GM12891 (cell line): ENCODE results near the gene STAT1.
"Not testable (repeated sequence)": the region's sequence is repeated elsewhere in the genome, so short reads cannot be mapped to it uniquely, and the experiment has no call there.

Source experiments
- POLR2A ChIP-seq: IDR thresholded peaks from 2 replicates; pipeline ENCODE4 v1.6.1; 2011; ENCODE audit warnings: low read depth, low read length, control low read depth
- POLR2AphosphoS5 ChIP-seq: IDR thresholded peaks from 2 replicates; pipeline ENCODE4 v1.6.1; 2011; ENCODE audit warnings: low read depth, low read length, control low read depth
- TAF1 ChIP-seq: IDR thresholded peaks from 2 replicates; pipeline ENCODE4 v1.6.1; 2011; ENCODE audit warnings: low read depth, low read length, control low read depth

DNA sequence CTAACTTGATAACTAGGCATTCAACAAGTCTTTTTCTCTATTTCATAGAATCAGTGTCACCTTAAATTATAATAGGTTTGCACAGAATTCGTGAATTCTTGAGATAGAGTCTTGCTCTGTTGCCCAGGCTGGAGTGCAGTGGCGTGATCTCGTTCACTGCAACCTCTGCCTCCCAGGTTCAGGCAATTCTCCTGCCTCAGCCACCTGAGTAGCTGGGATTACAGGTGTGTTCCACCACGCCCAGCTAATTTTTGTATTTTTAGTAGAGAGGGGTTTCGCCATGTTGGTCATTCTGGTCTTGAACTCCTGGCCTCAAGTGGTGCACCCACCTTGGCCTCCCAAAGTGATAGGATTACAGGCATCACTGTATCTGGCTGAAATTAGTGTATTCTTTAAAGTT is 52.9 kb downstream of the STAT1 start:
- TF ChIP-seq POLR2A, TAF1: not testable (repeated sequence)
- peak; percentile 63 for TF ChIP-seq POLR2AphosphoS5
